GM18502 (cell line): ENCODE data around the gene CLCF1.
"Not testable (repeated sequence)": the region's sequence is repeated elsewhere in the genome, so short reads cannot be mapped to it uniquely, and the experiment has no call there.

Experiments used
- ATAC-seq: cut with Tn5 transposase; IDR thresholded peaks from one replicate; pipeline ENCODE4 v1.9.1; 2021; ENCODE audit warnings: mild to moderate bottlenecking; ENCODE audit not compliant: unreplicated experiment, poor library complexity

Gene CLCF1

DNA sequence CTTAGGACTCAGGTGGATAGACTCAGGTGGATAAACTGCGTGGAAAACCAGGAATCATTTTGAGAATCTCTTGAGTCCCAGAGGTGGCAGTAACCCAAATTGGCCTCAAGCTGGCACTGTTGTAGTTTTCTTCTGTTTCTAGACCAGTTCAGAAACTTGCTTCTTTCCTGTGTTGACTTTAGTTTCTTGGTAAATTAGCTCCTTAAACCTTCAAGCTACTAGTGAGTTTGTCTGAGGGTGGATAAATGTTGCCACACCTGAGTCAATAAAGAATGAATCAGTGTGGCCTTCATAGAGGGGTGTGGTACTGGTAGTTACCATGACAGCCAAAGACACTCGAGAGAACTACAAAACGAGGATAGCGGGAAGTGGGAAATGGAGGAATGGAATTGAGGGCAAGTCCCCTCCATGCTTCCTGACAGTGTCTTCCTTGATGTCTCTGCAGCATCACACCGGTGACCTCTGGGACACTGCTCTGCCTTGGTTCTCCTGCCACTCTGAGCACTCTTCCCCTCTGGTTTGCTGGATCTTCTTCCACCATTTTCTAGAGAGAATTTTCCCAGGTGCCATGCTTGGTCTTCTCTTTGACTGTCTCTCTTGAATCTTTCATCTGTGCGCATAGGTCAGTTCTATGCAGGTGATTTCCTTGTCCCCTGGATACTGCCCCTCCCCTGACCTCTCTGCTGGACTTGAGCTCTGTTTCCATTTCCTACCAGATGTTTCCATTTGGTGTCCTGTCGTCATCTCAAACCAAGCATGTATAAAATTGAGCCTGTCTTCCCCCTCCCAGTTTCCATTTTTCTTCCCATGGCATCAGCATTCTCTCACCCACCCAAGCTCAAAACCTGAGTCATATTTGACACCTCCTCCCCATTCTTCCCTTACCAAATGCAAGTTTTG lies 27.2 kb downstream of the CLCF1 start:
- ATAC-seq, result no peak

DNA sequence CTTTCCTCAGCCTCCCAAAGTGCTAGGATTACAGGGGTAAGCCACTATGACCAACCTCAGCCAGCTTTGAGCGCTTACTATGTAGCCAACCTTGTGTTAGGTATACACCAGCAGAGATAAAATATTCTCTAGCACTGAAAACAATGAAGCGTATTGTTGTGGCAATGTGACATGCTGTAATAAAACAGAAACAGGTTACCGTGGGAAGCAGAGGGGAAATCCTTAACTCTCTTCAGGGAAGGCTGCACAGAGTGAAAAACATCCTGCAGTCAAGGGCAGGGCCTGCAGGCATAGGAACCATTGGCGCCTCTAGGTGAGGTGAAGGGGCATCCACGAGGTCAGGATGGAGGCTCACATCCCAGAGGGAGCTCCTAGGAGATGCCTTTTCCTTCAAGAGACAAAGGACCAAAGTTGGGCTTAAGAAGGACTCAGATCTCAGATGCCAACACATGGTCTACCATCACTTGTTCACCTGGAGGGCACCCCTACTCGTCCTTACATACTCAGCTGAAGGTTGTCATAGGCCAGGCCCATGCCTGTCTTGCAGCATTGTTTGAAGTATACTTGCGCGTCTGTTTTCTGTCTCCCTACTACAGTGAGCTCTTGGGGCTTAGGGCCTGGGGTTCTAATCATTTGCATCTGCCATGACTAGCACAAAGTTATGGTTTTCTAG lies 28.0 kb downstream of the CLCF1 start:
- ATAC-seq, result no peak

DNA sequence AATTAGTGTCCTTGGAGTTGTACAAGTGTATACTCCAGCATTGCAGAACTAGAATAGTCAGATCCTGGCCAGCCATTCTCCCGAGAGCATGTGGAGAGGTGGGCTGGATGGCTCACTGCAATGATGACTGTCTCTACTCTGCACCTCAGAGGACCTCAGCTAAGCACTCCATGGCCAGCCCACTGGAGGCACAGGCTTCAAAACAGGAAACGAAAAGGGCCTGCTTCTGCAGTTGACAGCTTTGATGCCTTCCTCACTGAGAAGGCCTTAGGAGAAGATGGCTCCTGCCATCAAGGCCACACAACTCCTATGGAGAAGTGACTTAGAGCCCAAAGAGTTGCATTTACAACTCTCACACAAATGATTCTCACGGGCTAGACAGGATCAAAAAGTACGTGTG lies 29.1 kb downstream of the CLCF1 start:
- no peak for ATAC-seq

DNA sequence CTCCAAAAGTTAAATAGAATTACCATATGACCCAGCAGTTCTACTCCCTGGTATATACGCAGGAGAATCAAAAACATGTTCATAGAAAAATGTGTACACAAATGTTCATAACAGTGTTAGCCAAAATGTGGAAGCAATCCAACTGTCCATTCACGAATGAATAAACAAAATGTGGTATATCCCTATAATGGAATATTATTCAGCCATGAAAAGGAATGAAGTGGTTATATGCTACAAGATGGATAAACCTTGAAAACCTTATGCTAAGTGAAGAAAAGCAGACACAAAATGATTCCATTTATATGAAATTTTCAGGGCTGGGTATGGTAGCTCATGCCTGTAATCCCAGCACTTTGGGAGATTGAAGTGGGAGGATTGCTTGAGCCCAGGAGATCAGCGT lies 36.1 kb downstream of the CLCF1 start:
- ATAC-seq, result no peak

DNA sequence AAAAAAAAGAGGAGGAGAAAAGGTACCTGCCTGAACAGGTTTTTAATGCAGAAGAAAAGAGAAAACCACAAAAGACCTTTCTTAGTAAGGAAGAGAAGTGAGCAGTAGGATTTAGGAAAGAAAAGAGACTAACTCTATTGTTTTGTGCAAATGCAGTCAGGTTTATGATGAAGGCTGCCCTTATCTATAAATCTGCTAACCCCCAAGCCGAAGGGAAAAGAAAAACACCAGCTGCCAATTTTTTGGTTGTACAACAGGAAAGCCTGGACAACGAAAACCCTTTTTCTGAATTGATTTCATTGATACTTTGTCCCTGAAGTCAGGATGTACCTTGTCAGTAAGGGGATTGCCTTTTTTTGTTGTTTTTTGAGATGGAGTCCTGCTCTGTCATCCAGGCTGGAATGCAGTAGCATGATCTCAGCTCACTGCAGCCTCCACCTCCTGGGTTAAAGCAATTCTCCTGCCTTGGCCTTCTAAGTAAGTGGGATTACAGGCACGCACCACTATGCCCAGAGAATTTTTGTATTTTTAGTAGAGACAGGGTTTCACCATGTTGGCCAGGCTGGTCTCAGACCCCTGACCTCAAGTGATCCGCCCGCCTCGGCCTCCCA lies 41.2 kb downstream of the CLCF1 start:
- no peak for ATAC-seq

DNA sequence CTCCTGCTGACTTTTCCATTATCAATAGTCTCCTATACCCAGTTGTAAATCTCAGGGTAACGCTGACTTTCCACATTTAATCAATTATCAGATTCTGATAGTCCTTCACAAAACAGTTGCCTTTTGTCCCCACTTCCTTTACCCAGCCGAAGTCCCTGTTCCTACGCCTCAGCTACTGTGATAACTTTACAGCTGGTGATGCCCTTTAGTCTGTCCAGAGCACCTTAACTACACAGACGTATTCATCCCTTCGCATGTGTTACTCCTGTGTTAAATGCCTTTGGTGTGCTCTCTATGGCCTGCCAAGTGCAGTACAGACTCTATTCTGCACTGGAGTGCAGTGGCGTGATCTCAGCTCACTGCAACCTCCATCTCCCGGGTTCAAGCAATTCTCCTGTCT lies 49.9 kb downstream of the CLCF1 start:
- no peak for ATAC-seq

DNA sequence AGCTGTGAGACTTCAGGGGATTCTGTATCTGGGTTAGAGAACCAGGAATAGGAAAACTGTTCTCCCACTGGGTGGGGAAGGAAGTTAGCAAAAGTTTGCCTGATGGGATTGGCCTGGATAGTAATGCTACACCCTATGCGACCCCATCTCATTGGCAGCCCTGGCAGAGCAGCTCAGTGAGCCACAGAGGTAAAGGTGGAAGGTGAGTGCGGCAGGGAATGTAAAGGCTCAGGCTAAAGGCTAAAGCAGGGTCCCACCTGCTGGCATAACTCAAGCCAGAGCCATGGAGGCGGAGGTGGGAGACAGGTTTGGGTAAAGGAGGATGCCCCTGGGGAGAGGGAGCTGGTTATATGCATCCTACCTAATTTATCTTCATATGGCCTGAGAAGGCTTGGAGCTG lies 51.3 kb downstream of the CLCF1 start:
- no peak for ATAC-seq

DNA sequence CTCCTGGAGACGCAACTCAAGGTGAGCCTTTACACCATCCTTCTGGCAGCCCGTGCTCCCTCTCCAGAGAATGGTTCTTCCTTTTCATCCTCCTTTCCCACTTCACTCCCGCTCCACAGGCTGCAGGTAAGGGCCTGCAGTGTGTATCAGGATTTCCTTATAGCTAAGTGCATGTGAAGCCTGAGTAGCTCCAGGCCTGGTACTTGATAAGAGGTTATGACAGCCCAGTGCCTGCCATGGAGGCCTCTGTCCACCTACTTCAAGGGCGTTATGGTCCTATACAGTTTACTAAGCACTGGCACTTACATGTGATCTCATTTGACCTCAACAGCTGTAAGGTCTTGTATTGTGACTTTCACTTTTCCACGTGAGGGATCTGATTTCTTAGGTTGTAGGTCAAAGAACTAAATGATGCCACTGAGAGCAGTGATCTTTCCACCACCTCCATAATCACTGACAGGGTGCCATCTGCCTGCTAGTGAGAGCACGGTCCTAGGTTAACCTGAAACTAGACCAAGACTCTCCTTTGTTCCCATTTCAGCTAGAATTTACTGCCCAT lies 52.0 kb downstream of the CLCF1 start:
- ATAC-seq, result no peak

DNA sequence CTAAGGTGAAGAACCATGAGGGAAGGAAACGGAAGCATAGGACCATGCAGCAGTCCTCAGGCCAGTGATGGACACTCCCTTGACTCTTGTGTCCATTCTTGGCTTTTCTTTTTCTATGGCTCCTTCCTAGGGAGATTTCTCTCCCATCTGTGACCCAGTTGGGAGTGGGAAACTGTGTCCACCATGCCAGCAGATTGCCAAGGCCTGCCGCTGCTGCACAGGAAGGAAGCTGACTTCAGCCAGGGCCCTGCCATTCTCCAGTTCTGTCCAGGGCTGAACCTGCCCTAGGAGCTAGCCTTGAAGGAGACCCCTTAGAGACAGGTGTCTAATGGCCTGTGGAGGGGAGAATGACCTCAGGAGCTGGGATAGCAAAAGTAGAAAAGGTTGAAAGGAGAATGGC lies 52.7 kb downstream of the CLCF1 start:
- ATAC-seq, result no peak

DNA sequence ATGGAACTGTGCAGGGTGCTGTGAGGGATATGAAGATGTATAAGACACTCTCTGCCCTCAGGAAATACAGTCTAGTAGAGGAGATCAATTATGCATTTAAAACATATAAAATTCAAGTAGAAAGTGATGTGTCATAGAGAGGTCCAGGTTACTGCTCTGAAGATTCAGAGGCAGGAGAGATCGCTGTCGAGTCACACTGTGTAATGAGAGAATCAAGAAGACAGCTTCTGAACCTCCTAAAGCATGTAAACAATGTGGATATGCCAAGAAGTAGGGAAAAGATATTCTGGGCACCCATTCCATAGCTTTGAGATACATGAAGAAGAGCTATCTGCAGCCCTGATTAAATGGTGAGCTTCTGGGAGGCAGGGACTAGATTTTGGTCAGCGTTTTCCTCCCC lies 53.4 kb downstream of the CLCF1 start:
- no peak for ATAC-seq

DNA sequence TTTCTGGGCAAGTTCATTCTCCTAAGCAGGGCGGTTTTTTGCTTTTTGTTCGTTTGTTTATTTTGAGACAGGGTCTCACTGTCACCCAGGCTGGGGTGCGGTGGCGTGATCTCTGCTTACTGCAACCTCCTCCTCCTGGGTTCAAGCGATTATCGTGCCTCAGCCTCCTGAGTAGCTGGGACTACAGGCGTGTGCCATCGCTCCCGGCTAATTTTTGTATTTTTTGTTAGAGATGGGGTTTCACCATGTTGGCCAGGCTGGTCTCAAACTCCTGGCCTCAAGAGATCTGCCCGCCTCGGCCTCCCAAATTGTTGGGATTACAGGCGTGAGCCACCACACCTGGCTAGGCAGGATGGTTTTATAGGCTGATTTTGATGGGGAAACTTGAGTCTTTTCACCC lies 54.5 kb downstream of the CLCF1 start:
- ATAC-seq, result not testable (repeated sequence)

DNA sequence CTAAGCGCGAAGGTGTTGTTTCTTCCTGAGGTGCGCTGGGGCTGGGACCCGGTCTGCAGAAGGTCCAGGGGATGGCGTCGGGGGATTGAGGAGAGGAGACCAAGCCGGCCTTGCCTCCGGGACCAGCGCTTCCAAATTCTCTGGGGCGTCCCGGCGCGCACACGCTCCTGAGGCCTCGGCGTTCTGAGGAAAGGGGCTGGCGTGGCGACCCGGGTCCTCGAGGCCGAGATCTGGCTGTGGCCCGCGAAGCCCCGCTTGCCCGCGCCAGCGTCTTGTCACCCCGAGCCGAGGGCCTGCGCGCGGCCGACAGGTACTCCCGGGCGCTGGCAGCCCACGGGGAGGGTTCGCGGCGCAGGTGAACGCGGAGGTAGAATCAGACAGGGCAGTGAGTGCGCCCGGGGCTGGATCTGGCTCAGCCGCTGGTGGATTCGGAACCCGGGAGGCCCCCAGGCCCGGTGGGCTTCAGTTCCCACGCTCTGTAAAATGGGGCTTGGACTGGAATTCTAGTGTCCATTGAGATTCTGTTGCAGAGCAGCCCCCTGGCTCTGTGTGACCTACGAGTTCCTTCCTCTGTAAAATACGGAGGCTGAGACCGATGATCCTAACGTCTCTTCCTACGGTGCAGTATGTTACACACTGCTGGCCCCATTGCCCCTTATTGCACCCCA lies 55.4 kb downstream of the CLCF1 start:
- ATAC-seq, result peak; percentile 19

DNA sequence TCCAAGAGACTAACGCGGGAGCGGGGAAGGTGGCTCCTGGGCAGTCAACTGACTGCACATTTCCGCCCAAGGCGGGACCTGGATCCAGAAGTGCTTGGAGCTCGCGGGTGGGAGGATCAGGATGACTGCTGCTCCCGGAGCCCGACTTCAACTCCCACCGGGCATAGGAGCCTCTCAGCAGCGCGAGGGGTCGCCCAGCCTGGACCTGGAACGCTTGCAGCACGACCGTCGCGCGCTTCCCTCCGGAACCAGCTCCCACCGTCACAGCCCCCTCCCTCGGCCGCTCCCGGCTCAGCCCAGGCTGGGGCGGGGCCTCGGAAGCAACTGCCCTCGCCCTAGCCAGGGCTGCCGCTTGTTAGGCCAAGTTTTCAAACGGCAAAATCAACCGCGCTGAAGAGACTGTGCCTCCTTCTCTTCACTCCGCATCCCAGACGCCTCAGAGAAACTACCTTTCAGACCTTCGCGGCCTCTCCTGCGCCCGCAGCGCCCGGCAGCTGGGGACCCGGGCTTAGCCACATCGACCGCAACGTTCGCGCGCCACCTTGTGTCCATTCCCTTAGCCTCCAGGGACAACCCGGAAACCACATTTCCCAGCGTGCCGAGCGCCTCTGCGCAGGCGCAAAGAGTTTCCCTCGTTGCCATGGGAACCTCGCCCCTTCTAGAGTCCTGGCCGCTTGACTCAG lies 56.1 kb downstream of the CLCF1 start:
- peak; percentile 88 for ATAC-seq

DNA sequence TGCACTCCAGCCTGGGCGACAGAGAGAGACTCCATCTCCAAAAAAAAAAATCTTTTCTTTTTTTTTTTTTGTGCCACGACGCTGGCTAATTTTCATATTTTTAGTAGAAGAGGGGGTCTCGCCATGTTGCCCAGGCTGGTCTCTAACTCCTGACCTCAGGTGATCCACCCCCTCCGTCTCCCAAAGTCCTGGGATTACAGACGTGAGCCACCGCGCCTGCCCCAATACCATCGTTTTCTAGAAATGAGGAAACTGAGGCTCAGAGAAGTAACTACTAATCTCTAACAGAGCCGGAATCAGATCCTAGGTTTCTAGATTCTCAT lies 56.6 kb downstream of the CLCF1 start:
- no peak for ATAC-seq

DNA sequence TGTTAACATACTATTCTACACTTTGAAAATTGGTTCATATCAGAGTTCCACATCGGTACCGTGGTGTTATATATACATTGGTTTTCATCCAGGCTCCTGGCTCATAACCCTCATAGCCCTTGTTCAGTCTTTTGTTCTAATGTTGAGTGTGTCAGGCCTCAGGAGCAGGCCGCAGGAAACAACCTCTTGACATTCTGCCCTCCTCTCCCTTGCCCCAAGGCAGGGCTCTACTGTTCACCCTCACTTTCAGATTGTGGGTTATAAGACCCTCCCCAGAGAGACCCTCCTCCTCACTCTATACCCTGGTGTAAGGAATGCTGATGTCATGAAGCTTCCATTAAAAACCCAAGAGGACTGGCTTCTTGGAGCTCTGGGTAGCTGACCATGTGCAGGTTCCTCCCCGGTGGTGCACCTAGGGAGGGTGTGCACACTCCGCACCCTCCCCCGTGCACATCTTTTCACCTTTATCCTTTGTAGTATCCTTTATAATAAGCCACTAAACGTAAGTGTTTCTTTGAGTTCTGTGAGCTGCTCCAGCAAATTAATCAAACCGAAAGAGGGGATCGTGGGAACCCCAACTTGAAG lies 58.0 kb downstream of the CLCF1 start:
- no peak for ATAC-seq

DNA sequence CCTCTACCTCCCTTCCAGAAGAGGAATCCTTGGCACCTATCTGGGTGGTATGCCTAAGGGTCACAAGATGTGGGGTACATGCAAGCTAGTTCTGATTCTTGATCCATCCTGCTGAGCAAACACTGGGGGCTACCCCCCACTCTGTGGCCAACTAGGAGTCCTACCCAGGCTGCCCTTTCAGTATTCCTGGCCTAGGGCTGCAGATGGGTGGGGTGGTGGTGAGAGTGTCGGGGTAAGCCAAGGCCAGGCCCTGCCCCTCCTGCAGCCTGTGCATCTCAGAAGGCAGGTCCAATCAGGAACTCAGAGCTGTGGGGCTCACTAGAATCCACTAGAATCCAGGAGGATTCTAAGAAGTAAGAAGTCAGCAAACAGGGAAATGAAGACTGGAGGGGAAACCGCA lies 59.2 kb downstream of the CLCF1 start:
- no peak for ATAC-seq
